ENCODE data around the gene XPR1. TPM values are rescaled to one million over a fixed set of nuclear protein-coding genes. Genes with fewer than 3 reads are reported as not detected.
"Not testable (repeated sequence)": the region's sequence is repeated elsewhere in the genome, so short reads cannot be mapped to it uniquely, and the experiment has no call there.

The XPR1 gene
- total RNA-seq, 1 experiment from 2014 or later = 45.6 TPM

DNA sequence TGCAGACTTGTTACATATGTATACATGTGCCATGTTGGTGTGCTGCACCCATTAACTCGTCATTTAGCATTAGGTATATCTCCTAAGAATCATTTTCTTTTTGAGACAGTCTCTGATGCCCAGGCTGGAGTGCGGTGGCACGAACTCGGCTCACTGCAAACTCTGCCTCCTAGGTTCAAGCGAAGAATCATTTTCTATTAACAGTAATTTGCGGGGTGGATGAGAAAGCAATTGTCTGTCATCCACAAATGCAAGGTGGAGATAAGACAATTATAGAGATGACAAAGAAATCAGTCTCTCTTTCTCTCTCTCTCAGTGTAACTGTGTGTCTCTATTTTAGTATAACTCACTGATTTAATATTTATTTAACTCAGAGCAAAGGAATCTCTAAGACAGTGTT is 149.9 kb downstream of the XPR1 start:
- Histone ChIP-seq H3K27me3 (ENCODE audit: control insufficient read depth, insufficient read depth, low read length) (no peaks in the 10 kb centered on the region), H3K4me3 (ENCODE audit: insufficient read depth, low read depth, low read length) (no peak overlapping the region), H3K36me3 (replicated peaks; ENCODE audit: control insufficient read depth, insufficient read depth, low read length) (no peaks in the 10 kb centered on the region)
- DNase-seq = no peak

DNA sequence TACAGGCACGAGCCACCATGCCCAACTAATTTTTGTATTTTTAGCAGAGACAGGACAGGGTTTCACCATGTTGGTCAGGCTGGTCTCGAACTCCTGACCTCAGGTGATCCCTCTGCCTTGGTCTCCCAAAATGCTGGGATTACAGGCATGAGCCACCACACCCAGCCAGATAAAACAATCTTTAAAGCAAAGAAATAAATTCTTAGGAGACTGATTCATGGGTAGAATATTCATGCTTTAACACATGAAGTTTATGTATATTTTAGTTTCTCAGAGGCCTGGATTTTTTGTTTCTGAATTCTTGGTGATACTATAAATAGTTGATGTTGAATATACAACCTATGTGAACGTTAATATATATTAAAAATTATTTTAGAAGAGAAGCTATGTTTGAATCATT is 153.5 kb downstream of the XPR1 start:
- H3K36me3 ChIP-seq (replicated peaks; ENCODE audit: control insufficient read depth, insufficient read depth, low read length) = no peaks in the 10 kb centered on the region
- DNase-seq = no peak
- H3K4me3 ChIP-seq (ENCODE audit: insufficient read depth, low read depth, low read length) = no peak overlapping the region
- H3K27me3 ChIP-seq (ENCODE audit: control insufficient read depth, insufficient read depth, low read length) = no peaks in the 10 kb centered on the region

DNA sequence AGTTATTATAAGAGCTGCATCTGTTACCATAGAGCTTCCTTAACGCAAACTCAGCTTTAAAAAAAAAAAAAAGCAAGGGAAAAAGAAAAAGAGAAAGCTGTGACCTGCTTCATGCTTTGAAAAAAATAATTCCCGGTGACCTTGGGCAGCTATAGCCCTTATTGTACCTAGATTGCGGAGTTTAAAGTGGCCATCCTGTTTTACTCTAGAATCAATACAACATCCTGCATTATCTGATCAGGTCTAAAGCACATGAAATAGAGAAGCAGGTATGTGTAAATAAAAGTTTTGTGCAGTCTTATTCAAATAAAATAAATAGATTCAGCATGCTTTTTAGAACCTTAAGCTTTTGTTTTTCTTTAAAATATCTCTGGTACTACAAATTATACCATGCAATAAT is 154.1 kb downstream of the XPR1 start:
- DNase-seq = no peak
- Histone ChIP-seq H3K27me3 (ENCODE audit: control insufficient read depth, insufficient read depth, low read length) (no peaks in the 10 kb centered on the region), H3K4me3 (ENCODE audit: insufficient read depth, low read depth, low read length) (no peak overlapping the region), H3K36me3 (replicated peaks; ENCODE audit: control insufficient read depth, insufficient read depth, low read length) (no peaks in the 10 kb centered on the region)

- DNase-seq = no peak
- no peaks in the 10 kb centered on the region for H3K27me3 ChIP-seq (ENCODE audit: control insufficient read depth, insufficient read depth, low read length)
- H3K36me3 ChIP-seq (replicated peaks; ENCODE audit: control insufficient read depth, insufficient read depth, low read length) = no peaks in the 10 kb centered on the region
- H3K4me3 ChIP-seq (ENCODE audit: insufficient read depth, low read depth, low read length) = no peak overlapping the region
Observed at GRCh38 chr1:180786624-180787023, 154.8 kb downstream of the XPR1 start.

DNA sequence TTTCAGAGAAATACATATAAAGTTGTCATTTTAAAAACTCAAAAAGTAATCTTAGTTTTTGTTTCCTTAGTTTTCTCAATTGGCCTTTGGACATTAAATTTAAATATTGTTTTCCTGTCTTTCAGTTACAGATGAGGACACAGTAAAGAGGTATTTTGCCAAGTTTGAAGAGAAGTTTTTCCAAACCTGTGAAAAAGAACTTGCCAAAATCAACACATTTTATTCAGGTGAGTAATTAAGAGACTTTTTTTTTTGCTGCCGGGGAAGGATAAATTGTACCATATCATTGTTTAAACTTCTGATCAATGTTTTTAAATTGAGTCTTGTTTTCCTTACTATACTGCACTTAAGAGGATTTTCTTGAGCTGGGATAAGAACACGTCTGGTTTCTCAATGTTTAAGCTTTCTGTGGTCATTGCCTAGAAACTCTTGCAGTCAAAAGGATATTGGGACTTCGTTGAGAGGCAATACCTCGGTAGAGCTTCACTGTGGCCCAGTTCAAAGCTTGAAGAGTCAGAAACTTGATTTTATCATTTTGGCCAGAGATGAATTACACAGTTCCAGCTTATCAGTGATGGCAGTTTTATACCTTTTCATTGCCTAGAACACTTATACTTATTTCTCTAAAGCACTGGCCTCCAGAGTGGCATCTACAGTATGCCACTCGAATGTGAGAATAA is 155.9 kb downstream of the XPR1 start:
- Histone ChIP-seq H3K4me3 (ENCODE audit: insufficient read depth, low read depth, low read length) (no peak overlapping the region), H3K27me3 (ENCODE audit: control insufficient read depth, insufficient read depth, low read length) (no peaks in the 10 kb centered on the region), H3K36me3 (replicated peaks; ENCODE audit: control insufficient read depth, insufficient read depth, low read length) (no peaks in the 10 kb centered on the region)
- DNase-seq = no peak

GRCh38 chr1:180789460-180789859 is 157.6 kb downstream of the XPR1 start:
- no peaks in the 10 kb centered on the region for H3K27me3 ChIP-seq (ENCODE audit: control insufficient read depth, insufficient read depth, low read length)
- H3K36me3 ChIP-seq (replicated peaks; ENCODE audit: control insufficient read depth, insufficient read depth, low read length) = no peaks in the 10 kb centered on the region
- DNase-seq = no peak
- H3K4me3 ChIP-seq (ENCODE audit: insufficient read depth, low read depth, low read length) = no peak overlapping the region

- not testable (repeated sequence) for H3K36me3 ChIP-seq (replicated peaks; ENCODE audit: control insufficient read depth, insufficient read depth, low read length); DNase-seq; H3K4me3 ChIP-seq (ENCODE audit: insufficient read depth, low read depth, low read length); H3K27me3 ChIP-seq (ENCODE audit: control insufficient read depth, insufficient read depth, low read length)
Observed at GRCh38 chr1:180791152-180791551, 159.3 kb downstream of the XPR1 start.

- Histone ChIP-seq H3K4me3 (ENCODE audit: insufficient read depth, low read depth, low read length) (no peak overlapping the region), H3K36me3 (replicated peaks; ENCODE audit: control insufficient read depth, insufficient read depth, low read length) (no peaks in the 10 kb centered on the region), H3K27me3 (ENCODE audit: control insufficient read depth, insufficient read depth, low read length) (no peaks in the 10 kb centered on the region)
- DNase-seq = no peak
Observed at GRCh38 chr1:180791806-180792205, 160.0 kb downstream of the XPR1 start.

DNA sequence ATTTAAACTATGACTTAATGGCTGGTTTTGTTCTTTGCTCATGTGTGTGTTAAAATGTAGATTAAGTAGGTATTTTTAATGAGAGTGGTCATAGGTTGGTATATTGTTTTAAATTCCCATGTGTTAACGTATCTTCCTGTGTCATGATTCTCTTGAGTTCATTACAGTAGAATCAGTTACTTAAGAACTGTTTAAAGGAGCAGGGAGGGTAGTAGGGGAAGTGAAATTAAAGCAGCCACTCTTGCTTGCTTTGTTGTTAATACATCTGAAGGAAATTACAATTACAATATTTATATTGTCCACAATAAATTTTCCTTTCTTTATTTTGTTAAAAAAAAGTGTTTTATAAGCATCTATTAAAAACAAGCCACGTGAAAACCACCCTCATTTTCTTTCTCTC is 161.6 kb downstream of the XPR1 start:
- no peaks in the 10 kb centered on the region for H3K36me3 ChIP-seq (replicated peaks; ENCODE audit: control insufficient read depth, insufficient read depth, low read length)

DNA sequence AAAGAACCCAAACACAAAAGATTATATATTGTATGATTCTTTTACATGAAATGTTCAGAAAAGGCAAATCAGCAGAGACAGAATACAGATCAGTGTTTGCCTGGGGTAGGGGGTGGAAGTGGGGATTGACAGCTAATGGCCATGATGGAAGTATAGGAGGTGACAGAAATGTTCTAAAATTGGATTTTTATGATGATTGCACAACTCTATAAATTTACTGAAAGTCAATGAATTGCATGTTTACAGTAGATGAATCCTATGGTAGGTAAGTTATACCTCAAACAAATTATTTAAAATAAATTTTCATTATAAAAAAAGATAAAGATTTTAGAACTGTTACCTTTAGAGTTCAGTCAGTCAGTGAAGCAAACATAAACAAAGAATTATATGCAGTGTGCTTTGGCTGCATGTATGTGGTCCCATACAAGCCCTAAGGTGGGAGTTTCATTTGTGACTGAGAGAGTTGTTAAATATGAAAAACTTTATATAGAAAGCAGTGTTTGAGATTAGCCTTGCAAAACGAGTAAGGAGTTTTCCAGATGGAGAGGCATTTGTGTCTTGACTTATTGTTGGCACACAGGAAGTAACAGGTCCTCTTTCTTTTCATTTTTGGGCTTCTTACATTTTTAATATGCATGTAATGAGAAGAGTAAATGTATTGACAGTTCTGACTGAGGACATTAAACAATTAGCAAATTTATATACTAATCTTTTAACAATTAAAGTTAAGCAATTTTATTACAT is 165.2 kb downstream of the XPR1 start:
- no peaks in the 10 kb centered on the region for H3K27me3 ChIP-seq (ENCODE audit: control insufficient read depth, insufficient read depth, low read length)

More for the DNA sequence above, 161.6 kb downstream of the XPR1 start:
- H3K4me3 ChIP-seq (ENCODE audit: insufficient read depth, low read depth, low read length) = no peak overlapping the region
- DNase-seq = no peak
- H3K27me3 ChIP-seq (ENCODE audit: control insufficient read depth, insufficient read depth, low read length) = no peaks in the 10 kb centered on the region

GRCh38 chr1:180800945-180801344 is 169.1 kb downstream of the XPR1 start:
- H3K4me3 ChIP-seq (ENCODE audit: insufficient read depth, low read depth, low read length) = no peak overlapping the region
- no peak for DNase-seq
- H3K27me3 ChIP-seq (ENCODE audit: control insufficient read depth, insufficient read depth, low read length) = no peaks in the 10 kb centered on the region
- no peaks in the 10 kb centered on the region; the same call in 1 of the 2 replicates for H3K36me3 ChIP-seq (replicated peaks; ENCODE audit: control insufficient read depth, insufficient read depth, low read length)

More for the DNA sequence above, 165.2 kb downstream of the XPR1 start:
- H3K4me3 ChIP-seq (ENCODE audit: insufficient read depth, low read depth, low read length) = no peak overlapping the region
- H3K36me3 ChIP-seq (replicated peaks; ENCODE audit: control insufficient read depth, insufficient read depth, low read length) = no peaks in the 10 kb centered on the region
- no peak for DNase-seq

- no peak for DNase-seq
- H3K4me3 ChIP-seq (ENCODE audit: insufficient read depth, low read depth, low read length) = no peak overlapping the region
Observed at GRCh38 chr1:180802813-180803212, 171.0 kb downstream of the XPR1 start.

DNA sequence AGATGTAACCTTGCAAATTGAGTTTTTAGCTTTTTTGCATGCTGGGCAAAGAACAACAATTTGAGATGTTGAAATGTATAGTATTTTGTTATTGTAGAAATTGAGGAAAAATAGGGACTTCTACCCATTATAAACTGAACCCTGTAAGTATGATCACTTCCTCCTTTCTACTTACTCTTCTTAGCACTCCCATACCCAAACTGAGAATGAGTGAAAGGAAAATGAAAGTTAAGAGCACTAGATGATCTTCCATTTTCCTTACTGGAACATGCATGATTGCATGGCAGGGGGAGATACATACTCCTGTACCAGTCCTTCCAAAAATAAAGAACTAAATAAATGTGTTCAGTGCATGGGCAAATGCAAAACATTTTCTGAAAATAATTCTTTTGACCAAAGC is 173.5 kb downstream of the XPR1 start:
- no peaks in the 10 kb centered on the region; the same call in 1 of the 2 replicates for H3K36me3 ChIP-seq (replicated peaks; ENCODE audit: control insufficient read depth, insufficient read depth, low read length)
- no peak for DNase-seq
- H3K4me3 ChIP-seq (ENCODE audit: insufficient read depth, low read depth, low read length) = no peak overlapping the region
- no peaks in the 10 kb centered on the region for H3K27me3 ChIP-seq (ENCODE audit: control insufficient read depth, insufficient read depth, low read length)

More at GRCh38 chr1:180802813-180803212, 171.0 kb downstream of the XPR1 start:
- H3K27me3 ChIP-seq (ENCODE audit: control insufficient read depth, insufficient read depth, low read length) = no peaks in the 10 kb centered on the region
- H3K36me3 ChIP-seq (replicated peaks; ENCODE audit: control insufficient read depth, insufficient read depth, low read length) = no peaks in the 10 kb centered on the region; the same call in 1 of the 2 replicates

DNA sequence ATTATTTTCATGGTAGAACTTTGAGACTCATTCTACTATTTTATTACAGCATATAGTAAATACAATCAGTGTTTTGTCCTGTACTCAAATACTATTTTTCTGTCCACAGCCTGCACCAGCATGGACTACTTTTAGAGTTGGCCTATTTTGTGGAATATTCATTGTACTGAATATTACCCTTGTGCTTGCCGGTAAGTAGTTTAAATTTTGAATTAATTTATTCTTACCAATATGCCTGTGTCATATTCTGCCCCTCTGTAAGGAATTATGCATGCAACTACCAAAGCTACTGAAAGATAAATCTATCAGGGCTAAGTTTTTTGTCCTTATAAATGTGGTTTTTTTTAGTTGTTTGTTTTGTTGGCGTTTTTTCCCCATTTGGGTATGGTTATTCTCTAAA is 179.5 kb downstream of the XPR1 start:
- Histone ChIP-seq H3K4me3 (ENCODE audit: insufficient read depth, low read depth, low read length) (no peak overlapping the region), H3K27me3 (ENCODE audit: control insufficient read depth, insufficient read depth, low read length) (no peaks in the 10 kb centered on the region), H3K36me3 (replicated peaks; ENCODE audit: control insufficient read depth, insufficient read depth, low read length) (no peaks in the 10 kb centered on the region)
- no peak for DNase-seq

DNA sequence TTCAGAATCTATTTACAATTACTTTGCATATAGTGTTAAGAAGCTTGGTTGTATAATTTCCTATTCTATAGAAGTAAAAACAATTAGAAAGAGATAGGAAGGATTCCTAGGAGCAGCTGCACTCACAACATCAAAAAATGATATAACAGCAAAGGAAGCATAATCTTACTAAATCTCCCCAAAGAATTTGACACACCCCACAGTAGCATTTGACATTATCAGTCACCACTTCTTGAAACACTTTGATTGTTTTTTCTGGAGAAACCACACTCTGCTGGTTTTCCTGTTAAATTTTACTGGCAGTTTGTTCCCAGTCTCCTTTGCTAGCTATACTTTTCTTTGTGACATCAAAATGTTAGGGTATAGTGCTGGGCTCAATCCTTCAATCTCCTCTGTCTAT is 180.1 kb downstream of the XPR1 start:
- DNase-seq = no peak
- Histone ChIP-seq H3K27me3 (ENCODE audit: control insufficient read depth, insufficient read depth, low read length) (no peaks in the 10 kb centered on the region), H3K4me3 (ENCODE audit: insufficient read depth, low read depth, low read length) (no peak overlapping the region), H3K36me3 (replicated peaks; ENCODE audit: control insufficient read depth, insufficient read depth, low read length) (no peaks in the 10 kb centered on the region)
